GM13977 (cell line): Measurements from ENCODE around the gene TSPAN9.

Source experiments
- DNase-seq: peaks from one replicate; pipeline ENCODE4 v3.0.0; 2012; ENCODE audit warnings: low spot score
- CTCF ChIP-seq: IDR thresholded peaks from 2 replicates; pipeline ENCODE4 v1.5.1; 2012; ENCODE audit warnings: mild to moderate bottlenecking, control low read depth; ENCODE audit not compliant: insufficient read depth; ENCODE audit errors: extremely low read depth, missing control alignments
- in situ Hi-C: fragments of 300-500 bp; cut with MboI; formaldehyde crosslinking; loops from one replicate; pipeline ENCODE4 v1.12.0; 2022; ENCODE audit warnings: low sequenced_read_pairs, low pct_unique_long_range_greater_than_20kb, mixed read lengths, inconsistent platforms; ENCODE audit not compliant: unreplicated experiment

Gene TSPAN9

GRCh38 chr12:3187846-3188770 lies 110.9 kb downstream of the TSPAN9 start:
- DNase-seq = no peak
- in situ Hi-C loops = no loop called here
- no peak for TF ChIP-seq CTCF

GRCh38 chr12:3189282-3189681 lies 112.1 kb downstream of the TSPAN9 start:
- in situ Hi-C loops = no loop called here
- TF ChIP-seq CTCF = no peak
- no peak for DNase-seq

- DNase-seq = no peak
- in situ Hi-C loops = no loop called here
- TF ChIP-seq CTCF = no peak
Observed at GRCh38 chr12:3190101-3190500, 112.9 kb downstream of the TSPAN9 start.

- in situ Hi-C loops = no loop called here
- no peak for DNase-seq
- no peak for TF ChIP-seq CTCF
Observed at GRCh38 chr12:3191450-3191849, 114.3 kb downstream of the TSPAN9 start.

- no peak for DNase-seq
- in situ Hi-C loops = no loop called here
- TF ChIP-seq CTCF = no peak
Observed at GRCh38 chr12:3192221-3192620, 115.0 kb downstream of the TSPAN9 start.

GRCh38 chr12:3193131-3193530 lies 116.0 kb downstream of the TSPAN9 start:
- no peak for DNase-seq
- TF ChIP-seq CTCF = no peak
- in situ Hi-C loops = no loop called here
